Stimulated activated CD8-positive, alpha-beta memory T cell treated with anti-CD3 and anti-CD28 coated beads, Interleukin-15, amount 100 ng/mL, for 48 hours (primary cell): Measurements from ENCODE around the gene RAD9A.
"Not testable (repeated sequence)": the region's sequence is repeated elsewhere in the genome, so short reads cannot be mapped to it uniquely, and the experiment has no call there.

ENCODE experiments used
- DNase-seq, 2 donors: peaks; one replicate each; pipeline ENCODE4 v3.0.0-alpha.2; 2020; ENCODE audit warnings: low read depth in 2 of 2

RAD9A gene

DNA sequence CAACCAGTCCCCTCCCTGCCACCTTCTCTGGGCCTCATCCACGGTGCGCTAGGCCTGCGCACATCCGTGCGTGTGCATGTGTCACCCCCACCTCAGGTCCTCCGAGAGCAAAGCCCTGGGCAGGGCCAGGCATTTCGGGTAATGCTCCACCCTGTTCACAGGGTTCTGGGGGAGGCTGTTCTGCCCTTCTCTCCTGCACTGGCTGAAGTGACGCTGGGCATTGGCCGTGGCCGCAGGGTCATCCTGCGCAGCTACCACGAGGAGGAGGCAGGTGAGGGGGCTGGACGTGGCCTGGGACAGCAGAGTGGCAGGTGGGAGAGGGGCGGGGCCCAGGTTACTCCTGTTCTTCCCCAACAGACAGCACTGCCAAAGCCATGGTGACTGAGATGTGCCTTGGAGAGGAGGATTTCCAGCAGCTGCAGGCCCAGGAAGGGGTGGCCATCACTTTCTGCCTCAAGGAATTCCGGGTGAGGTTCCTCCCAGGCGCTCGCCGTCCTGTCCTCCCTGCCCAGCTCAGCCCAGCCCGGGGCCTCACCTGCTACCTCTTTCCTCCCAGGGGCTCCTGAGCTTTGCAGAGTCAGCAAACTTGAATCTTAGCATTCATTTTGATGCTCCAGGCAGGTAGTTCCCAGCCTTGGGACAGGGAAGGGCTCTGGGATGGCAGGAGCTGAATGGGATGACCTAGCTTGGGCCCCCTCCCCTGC lies 3.9 kb downstream of the RAD9A start:
- no peak for DNase-seq

DNA sequence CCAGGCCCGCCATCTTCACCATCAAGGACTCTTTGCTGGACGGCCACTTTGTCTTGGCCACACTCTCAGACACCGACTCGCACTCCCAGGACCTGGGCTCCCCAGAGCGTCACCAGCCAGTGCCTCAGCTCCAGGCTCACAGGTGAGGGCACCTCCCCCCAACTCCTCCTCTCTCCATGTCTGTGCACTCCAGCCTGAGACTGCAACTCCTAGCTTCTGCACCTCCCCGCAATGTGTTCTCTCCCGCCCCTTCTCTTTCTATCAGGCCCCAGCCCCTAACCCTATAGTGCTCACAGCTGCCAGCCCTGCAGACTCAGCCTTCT lies 4.4 kb downstream of the RAD9A start:
- no peak for DNase-seq

DNA sequence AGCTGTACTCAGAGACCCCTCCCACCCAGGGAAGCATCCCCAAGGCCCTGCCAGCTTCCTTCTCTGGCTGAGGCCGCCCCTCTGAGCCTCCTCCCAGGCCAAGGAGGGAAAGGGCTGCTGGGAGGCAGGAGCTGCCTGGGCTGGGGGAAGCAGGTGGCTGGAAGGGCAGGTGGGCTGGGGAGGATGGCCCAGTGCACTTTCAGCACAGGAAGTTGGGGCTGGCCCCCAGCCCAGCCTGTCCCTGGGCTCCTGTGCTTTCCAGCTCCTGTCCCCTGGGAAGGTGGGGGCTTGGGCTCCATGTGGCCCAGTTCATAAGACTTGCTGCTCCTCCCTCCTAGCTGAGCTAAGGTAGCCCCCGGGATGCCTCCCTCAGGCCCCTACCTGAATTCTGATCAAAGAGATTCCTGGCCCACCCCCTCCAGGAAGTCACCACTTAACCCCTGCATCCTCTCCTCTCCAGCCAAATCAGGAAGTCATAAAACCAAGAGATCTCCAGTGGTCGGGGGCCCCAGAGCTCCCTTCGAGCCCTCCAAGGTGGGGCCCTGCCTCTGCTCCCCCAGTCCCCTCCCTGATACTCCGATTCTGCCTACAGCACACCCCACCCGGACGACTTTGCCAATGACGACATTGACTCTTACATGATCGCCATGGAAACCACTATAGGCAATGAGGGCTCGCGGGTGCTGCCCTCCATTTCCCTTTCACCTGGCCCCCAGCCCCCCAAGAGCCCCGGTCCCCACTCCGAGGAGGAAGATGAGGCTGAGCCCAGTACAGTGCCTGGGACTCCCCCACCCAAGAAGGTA lies 5.0 kb downstream of the RAD9A start:
- no peak for DNase-seq

DNA sequence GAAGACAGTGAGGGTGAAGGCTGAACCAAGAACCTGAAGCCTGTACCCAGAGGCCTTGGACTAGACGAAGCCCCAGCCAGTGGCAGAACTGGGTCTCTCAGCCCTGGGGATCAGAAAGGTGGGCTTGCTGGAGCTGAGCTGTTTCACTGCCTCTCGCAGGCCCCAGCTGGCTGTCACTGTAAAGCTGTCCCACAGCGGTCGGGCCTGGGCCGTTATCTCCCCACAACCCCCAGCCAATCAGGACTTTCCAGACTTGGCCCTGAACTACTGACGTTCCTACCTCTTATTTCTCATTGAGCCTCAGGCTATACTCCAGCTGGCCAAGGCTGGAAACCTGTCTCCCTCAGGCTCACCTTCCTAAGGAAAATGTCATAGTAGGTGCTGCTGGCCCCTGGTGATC lies 5.8 kb downstream of the RAD9A start:
- DNase-seq: no peak

DNA sequence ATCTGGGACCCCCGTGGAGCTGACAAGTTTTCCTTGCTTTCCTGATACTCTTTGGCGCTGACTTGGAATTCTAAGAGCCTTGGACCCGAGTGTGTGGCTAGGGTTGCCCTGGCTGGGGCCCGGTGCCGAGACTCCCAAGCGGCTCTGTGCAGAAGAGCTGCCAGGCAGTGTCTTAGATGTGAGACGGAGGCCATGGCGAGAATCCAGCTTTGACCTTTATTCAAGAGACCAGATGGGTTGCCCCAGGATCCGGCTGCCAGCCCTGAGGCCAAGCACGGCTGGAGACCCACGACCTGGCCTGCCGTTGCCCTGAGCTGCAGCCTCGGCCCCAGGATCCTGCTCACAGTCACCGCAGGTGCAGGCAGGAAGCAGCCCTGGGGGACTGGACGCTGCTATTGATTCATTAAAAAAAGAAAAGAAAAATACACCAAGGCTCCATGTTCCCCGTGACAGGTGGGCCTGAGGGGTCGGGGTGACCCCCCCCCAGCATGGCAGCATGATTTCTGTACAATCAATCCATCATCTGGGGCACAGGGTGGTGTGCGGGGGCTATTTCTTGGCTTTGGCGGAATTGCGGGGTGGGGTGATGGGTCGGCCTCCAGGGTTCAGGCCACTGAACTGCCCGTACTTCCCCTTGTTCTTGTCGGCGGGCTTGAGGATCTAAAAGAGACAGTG lies 6.3 kb downstream of the RAD9A start:
- DNase-seq: no peak

DNA sequence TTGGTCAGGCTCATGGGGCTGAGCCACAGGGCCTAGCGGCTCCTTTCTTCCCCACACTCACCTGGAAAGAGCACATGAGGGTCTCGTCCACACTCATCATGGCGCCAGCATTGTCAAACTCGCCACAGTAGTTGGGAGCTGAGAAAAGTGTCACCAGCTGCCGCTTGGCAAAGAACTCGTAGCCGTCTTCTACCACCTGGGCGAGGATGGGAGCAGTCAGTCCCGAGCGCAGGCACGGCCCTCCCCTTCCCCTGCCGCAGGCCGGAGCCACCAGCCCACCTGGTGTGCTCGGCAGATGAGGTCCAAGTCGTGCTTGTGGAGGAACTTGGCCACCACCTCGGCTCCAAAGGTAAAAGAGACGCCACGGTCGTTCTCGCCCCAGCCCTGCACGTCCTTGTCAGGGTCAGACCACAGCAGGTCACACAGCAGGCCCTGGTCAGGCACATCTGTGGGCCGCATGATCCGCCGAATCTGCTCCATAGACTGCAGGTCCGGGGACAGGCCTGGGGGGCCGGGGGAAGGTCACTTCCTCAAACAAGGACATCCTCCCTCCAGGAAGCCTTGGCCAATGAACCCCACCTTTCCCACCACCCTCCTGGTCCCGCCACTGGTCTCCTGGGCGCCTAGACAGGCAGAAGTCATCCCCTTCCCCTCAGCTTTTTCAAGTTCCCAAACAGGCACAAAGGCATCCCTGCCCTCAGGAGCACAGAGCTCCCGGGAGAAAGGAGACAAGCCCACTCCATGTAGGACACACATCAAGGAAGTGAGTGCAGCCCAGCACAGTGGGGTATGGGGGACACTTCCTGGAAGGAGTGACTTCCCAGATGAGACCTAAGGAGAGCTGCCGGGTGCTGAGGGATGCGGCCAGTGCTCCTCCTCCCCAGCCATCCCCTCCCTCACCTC lies 7.1 kb downstream of the RAD9A start:
- no peak for DNase-seq

DNA sequence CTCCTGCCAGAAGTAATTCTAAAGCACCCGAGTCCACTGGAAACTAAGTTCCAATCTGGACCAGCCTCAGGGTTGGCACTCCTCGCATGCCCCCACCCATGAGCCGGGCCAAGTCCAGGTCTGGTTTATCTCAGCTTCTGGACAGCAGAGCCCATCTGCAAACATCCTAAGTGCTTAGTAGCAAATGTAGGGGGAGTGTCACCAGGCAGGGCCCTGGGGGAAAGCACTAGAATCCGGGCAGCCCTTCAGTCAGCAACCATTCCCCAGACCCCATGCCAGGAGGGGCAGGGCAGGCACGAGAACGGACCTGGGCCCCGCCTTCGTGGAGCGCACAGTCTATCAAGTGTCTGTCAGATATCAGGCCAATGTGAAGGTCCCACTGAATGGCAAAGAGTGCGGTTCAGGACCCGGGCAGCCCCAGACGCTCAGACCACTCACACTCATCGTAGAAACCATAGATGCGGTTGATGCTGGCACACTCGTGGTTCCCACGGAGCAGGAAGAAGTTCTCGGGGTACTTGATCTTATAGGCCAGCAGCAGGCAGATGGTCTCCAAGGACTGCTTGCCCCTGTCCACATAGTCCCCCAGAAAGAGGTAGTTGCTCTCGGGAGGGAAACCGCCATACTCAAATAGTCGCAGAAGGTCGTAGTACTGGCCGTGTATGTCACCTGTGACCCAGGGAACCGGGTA lies 8.6 kb downstream of the RAD9A start:
- no peak for DNase-seq

DNA sequence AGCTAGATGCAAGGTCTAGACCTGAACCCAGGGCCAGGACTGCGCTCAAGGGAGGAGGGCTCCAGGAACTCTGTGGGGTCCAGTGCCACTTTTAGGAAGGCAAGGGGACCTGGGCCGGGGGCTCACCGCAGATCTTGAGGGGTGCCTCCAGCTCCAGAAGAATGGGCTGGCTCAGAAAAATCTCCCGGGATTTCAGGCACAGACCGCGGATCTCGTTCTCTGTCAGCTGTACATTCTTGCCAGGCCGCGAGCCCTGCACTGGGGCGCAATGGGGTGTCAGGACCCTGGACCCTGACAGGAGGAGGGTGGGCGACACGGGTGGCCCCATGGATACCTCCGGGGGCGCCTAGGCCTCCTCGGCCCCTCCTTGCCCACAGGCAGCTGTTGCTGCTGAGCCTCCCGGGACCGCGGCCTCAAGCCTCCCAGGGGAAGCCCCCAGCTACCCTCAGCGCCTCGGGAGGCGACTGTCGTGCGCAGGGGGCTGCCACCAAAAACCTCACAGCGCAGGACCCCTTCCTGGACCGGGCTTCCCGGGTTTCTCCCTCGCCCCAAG lies 9.2 kb downstream of the RAD9A start:
- DNase-seq: no peak

DNA sequence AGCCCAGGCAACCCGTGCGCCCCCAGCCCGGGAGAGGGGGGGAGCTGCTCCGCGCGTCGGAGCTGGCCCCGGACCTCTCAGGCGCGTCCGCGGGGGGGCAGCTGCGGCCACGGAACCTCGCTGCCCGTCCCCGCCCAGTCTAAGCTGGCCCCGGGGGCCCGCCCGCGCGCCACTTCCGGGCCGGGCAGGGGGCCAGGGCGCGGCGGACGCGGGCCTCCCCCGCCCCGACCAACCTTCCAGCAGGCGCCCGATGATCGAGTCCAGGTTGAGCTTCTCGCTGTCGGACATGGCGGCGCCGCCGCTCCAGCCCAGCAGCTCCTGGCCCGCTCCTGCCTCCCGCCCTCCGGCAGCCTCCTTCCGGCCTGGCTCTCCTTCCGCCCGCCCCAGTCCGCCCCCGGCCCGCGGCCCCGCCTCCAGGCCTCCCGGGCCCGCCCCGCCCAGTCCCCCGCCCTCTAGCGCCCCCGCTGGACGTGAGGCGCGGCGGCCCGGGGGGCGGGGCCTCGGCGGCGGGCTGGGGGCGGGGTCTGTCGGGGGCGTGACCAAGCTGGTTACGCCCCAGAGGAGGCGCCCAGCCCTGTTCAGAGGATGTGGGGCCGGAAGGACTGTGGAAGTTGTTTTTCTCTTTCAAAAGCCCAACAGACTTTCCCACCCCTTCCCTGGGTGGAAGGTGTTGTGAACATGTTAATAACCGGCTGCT lies 9.9 kb downstream of the RAD9A start, which contains the start of gene PPP1CA:
Gene PPP1CA (minus strand): TSS at position 364 of the 697 bp plus-strand sequence. CDS start 76 bp downstream, at position 288.
- DNase-seq: peak; percentile 85 to 86

DNA sequence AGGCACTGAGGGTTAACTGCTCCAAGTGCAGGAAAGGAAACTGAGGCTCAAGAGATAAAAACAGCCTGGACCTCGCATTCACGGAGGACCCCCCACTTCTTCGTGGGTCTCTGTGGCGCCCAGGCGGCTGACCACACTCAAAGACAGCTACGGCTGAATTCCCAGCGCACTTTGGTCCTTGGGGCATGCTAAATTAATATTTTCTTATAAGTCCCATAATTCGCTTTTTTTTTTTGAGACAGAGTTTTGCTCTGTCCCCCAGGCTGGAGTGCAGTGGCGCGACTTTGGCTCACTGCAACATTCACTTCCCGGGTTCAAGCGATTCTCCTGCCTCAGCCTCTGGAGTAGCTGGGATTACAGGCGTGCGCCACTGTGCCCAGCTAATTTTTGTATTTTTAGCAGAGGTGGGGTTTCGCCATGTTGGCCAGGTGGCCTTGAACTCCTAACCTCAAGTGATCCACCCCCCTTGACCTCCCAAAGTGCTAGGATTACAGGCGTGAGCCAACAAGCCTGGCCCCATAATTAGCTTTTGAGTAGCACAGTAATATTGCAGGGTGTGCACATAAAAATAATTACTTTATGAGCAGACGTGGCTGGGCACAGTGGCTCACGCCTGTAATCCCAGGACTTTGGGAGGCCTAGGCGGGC lies 10.5 kb downstream of the RAD9A start:
- DNase-seq: not testable (repeated sequence)

DNA sequence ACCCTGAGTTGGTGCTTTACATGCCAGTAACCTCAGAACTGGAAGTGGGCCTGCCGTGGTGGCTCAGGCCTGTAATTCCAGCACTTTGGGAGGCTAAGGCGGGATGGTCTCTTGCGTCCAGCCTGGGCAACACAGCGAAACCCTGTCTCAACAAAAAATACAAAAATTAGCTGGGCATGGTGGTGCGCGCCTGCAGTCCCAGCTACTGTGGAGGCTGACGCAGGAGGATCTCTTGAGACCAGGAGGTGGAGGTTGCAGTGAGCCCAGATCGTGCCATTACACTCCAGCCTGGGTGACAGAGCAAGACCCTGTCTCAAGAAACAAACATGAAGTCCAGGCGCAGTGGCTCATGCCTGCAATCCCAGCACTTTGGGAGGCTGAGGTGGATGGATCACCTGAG lies 11.3 kb downstream of the RAD9A start:
- not testable (repeated sequence) for DNase-seq

DNA sequence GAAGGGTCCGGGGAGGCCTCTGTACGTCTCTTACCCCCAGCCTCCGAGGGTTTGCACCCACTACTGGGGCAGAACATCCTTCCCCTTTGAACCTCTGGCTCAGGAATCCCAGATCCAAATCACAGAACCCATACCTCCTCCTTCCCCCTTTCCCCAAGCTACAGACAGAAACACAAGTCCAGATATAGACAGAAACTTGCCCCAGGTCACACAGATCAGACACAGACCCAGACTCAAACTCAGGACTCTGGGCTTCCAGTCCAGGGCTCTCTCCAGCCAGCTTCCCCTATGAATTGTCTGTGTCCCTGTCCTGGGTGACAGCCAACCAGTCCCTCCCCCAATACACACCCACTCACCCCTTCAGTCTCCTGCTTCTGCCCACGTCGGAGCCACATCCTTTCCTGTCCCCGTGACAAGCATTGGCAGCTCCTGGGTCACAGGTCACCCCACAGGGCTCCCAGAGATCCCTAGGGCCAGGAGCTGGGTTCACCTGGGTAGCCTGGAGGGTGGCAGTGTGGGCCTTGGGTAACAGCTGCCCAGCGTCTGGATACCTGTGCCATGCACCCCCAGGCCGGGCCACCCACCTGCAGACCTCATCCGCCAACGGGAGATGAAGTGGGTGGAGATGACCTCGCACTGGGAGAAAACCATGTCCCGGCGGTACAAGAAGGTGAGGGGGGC lies 12.9 kb downstream of the RAD9A start:
- peak in 1 of 2 donors; percentile 46 for DNase-seq

DNA sequence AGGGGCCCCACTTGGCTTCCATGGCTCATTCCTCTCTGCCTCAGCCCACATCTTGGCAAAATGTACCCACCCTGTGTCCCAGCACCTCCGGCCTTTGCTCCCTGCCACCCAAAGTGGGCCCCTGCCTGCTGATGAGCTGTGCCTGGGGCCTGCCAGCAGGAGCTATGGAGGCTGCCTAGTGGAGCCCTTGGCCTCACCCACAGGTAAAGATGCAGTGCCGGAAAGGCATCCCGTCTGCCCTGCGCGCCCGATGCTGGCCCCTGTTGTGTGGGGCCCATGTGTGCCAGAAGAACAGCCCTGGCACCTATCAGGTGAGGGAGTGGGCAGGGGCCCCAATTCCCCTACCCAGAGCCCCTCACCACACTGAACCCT lies 13.4 kb downstream of the RAD9A start:
- DNase-seq: no peak

DNA sequence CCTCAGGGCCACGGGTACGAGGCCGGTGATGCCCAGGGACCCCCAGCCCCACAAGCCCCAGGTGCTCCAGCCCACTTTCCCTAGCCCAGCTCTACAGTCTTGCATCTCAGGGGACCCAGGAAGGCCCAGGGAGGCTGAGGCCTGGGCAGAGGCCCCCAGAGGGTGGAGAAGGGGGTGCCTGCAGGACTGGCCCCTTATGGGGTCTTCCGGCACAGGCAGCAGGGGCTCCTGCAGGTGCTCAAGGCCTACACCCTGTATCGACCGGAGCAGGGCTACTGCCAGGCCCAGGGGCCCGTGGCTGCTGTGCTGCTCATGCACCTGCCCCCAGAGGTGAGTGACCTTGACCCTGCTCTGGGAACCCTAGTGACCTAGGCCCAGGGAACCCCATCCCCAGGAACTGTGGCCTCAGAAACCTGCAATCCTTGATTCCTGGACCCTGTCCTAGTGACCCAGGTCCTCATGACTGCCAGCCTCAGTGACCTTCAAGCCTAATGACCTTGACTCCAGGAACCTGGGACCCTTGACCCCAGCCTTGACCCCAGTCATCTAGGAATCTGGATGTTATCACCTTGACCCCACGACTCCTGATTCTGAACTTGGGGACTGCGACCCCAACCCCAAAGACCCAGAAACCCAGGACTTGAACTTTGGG lies 14.0 kb downstream of the RAD9A start:
- no peak for DNase-seq

DNA sequence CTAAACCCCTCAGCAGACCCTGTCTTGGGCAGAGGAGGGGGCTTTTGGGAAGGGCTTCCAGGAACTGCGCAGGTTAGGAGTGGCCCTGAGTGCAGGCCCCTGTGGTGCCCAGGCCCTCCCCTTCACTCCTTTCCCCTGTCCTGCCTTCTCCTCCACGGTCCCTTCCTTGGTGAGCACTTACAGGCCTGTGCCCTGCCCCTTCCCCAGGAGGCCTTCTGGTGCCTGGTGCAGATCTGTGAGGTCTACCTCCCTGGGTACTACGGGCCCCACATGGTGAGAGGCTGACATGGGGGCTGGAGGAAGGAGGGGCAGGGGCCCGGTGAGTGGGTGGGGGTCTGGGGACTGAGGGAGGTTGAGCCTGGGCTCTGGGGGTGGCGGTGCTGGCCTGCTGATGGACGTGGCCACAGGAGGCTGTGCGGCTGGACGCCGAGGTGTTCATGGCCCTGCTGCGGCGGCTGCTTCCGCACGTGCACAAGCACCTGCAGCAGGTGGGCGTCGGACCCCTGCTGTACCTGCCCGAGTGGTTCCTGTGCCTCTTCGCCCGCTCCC lies 14.7 kb downstream of the RAD9A start:
- DNase-seq: no peak

DNA sequence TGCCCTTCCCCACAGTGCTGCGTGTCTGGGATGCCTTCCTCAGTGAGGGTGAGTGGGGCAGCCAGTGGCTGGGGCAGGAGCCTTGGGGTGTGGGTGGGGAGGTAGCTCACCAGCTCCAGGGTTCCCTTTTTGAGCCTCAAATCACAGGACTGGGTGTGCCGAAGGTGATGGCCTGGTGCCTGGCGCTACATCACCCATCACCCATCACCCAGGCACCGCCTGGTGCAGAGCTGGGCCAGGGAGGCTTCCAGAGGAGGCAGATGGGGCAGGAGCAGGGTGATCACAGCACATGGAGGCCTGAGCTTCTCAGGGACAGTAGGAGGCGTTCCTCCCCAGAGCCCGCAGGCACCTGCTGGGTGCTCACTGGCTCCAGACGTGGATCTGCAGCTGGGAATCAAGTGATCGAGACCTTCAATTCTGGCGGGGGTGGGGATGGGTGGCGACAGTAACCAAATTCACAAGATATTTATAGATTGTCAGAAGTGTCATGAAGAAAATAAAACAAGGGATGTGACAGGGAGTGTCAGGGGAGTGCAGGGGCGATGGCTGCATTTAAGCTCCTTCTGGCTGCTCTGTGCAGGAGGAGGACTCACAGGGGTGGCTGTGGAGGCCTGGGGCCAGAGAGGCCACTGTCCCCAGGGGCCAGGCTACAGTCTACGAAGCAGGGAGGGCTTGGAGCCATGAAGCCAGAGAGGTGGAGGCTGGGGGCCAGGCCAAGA lies 15.3 kb downstream of the RAD9A start:
- no peak for DNase-seq

DNA sequence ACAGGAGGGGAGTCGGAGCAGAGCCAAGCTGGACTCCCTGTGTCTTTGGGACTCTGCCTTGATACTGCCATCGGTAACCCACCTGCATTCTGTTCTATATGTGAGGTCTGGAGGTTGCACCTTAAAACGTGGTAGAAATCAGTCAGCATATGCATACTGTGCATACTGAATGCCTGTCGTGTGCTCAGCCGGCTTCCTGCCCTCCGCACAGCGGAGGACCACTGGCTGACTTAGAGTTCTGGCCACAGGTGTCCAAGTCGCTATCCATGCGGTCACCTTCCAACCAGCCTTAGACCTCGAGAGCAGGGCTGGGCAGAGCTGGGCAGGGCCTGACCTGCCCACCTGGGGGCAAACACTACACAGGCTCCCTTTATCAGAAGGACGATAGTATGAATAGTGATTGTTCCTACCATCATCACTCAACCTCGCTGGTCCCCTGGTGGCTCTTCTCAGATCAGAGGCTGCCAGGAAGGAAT lies 15.9 kb downstream of the RAD9A start:
- no peak for DNase-seq
